GM12872 (cell line): ENCODE results near the gene E2F4.

Source experiments
- TF ChIP-seq, protein P1 (sequence below): IDR thresholded peaks from 3 replicates; pipeline ENCODE4 v1.5.1; 2011; ENCODE audit warnings: low read depth, mild to moderate bottlenecking, low read length, moderate library complexity; ENCODE audit not compliant: insufficient read depth

E2F4 gene

DNA sequence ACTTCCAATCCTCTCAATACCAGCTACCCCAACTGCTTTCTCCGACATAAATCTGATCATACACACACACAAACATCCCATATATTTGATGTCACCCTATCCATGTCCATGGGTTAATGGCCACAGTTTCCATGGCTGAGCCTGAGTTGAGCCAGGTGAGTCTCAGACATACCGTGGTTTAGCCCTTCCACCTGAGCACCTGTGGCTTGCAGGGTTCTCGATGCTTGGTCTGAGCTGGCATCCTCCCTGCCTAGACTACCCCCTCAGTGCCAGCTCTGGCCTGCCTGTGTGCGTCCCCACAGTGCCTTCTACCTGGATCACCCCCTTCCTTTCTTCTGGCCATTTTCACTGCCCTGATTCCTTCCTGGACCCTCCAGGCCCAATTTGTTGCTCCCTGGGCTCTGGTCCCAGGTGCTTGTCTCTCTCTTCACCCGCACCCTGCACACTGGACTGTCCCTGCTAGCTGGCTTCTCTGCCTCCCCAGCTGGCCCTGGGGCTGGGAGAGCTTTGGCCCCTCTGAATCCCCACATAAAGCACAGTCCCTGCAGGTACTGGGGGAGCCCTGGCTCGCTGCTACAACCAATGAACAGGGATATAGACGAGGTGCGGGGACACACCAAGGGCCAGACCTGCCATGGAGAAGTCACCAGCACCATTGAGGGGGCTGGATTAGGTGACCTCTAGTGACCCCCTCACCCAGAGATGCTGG, 14.3 kb downstream of the E2F4 start:
- TF ChIP-seq, protein P1, sequence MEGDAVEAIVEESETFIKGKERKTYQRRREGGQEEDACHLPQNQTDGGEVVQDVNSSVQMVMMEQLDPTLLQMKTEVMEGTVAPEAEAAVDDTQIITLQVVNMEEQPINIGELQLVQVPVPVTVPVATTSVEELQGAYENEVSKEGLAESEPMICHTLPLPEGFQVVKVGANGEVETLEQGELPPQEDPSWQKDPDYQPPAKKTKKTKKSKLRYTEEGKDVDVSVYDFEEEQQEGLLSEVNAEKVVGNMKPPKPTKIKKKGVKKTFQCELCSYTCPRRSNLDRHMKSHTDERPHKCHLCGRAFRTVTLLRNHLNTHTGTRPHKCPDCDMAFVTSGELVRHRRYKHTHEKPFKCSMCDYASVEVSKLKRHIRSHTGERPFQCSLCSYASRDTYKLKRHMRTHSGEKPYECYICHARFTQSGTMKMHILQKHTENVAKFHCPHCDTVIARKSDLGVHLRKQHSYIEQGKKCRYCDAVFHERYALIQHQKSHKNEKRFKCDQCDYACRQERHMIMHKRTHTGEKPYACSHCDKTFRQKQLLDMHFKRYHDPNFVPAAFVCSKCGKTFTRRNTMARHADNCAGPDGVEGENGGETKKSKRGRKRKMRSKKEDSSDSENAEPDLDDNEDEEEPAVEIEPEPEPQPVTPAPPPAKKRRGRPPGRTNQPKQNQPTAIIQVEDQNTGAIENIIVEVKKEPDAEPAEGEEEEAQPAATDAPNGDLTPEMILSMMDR: no peak

DNA sequence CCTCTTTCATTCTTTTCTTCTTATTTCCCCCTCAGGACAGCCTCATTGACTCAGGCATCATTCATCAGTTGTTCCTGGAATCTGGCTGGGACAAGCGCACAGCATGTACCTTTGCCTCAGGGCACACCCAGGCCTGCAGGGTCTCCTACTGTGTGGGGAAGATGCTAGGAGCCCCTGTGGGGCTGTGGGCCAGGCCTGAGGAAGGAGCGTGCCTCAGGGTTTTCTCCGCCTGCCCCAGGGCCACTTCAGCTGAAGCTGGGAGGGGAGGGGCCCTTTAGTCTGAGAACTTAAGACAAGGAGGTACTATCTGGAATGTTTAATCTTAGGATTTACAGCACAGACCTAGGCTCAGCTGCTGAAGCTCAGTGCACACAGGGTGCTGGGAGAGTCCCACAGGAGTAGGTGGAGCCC, 14.9 kb downstream of the E2F4 start:
- TF ChIP-seq, protein P1: no peak

DNA sequence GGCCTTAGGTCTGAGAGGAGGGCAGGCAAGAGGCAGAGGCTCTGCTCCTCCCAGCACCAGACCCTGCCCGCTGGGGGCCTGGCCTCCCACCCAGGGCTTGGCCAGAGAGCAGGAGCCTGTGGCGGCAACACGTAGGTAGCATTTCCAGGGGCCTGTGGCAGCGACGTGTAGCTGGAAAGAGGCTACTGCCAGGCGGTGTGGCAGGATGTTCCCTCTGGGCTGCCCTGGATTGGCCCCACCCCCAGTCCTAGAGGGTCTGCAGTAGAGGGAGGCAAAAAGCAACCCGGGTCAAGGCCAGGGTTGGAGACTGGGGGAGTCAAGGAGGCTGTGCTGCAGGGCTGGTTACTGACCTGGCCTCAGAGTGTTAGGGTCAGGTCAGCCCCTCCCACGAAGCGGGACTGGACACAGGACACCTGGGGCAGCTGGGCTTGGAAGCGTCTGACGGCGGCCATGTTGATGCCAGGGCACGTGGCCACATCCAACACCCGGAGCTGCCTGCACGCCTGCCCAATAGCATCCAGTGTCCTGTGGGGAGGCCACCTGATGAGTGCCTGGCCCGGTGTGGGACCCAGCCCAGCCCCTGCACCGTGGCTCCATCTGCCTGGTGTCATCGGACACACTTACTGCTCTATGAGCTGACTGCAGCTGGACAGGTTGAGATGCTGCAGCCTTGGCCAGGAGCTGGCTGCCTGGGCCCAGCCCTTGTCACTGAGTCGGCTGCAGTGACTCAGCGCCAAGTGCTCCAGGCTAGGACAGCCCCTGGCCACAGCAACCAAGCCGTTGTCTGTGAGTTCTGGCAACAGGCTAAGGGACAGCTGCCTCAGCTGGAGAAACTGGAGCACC, 15.5 kb downstream of the E2F4 start:
- TF ChIP-seq, protein P1: no peak

DNA sequence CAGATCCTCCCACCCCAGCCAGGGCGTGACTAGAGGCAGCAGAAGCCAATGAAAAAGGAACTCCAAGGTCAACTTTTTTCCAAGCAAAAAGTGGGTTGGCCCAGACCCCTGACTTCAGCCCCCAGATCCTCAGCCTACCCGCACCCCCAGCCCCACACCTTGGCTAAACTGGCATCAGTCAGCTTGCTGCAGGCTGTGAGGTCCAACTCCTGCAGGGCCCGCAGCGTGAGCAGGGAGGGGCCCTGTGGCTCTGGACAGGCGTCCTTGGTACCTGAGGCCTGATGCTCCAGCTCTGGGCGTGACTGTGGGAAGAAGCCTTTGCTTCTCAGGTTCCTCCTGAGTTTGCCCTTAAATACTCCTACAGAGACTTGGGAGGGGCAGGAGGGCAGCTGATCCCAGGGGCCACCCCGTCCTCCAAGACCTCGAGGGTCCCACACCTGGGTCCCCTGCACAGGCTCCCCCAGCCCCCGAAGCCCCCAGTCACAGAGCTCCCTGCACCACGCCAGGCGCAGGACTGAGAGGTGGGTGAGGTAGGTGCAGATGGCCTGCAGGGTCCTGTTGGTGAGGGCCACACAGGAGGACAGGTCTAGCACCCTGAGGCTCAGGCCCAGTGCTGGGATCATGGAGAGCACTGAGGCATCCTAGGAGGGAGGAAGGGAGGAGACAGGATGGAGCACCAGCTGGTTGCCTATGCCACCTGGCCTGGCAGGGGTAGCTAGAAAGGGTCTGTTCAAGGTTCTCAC, 16.4 kb downstream of the E2F4 start:
- TF ChIP-seq, protein P1: no peak

DNA sequence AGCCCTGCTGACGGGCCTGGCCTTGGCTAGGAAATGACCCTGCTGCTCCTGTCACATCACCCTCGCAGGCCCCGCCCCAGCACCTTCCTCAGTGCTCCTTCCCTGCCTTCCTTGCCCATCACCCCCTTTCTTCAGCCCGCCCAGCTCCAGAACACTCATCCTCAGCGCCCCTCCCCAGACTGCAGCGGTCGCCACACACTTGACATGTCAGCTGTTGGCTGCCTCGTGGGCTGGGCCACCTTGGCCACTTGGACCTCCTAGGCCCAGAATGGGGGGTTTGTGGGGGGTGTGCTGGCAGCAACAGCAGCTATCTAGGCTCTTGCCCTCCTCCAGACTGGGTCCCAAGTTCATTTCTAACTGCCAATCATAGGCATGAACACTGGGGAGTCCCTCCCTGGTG, 17.6 kb downstream of the E2F4 start:
- TF ChIP-seq, protein P1: no peak

DNA sequence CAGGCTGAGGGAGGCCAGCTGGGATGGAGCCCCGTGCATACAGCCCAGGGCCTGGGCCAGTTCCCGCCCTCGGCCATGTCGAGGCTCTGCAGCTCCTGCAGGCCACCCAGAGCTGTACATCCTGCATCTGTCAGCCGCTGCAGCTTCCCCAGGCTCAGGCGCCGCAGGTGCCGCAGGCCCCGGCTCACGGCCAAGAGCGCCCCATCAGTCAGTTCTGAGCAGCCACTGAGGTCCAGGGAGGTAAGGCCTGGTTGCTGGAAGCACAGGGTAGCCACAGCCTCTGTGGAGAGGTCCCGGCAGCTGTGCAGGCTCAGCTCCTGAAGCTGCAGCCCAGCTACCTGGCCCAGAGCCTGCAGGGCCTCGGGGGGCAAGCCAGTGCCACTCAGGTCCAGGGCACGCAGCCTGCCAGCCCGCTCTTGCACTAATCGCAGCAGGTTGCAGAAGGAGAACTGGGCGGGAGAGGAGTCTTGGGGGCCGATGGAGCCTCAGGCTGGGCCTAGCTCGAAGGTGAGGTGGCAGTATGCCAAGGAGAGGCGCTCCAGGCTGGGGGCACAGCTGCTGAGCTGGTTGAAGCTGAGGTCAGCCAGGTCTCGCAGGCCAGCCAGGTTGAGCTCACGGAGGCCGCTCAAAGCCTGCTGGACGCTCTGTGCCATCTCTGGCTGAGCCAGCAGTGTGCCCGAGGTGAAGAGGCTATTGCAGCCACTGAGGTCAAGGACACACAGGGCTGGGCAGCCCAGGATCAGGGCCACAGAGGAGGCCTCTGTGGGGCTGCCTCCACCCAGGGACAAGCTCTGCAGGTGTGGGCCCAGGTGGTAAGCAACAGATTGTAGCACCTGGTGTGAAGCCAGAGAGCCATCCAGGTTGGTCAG, 18.3 kb downstream of the E2F4 start:
- TF ChIP-seq, protein P1: no peak
